GM13976 (cell line): ENCODE results near the gene TBC1D2B.

Experiments
- DNase-seq: peaks from one replicate; pipeline ENCODE4 v3.0.0; 2012; ENCODE audit warnings: low spot score
- in situ Hi-C: fragments of 300-500 bp; cut with MboI; formaldehyde crosslinking; loops from one replicate; pipeline ENCODE4 v1.12.0; 2022; ENCODE audit warnings: low sequenced_read_pairs, mixed read lengths, inconsistent platforms; ENCODE audit not compliant: unreplicated experiment
- TF ChIP-seq, protein P1 (sequence below): IDR thresholded peaks from 2 replicates; pipeline ENCODE4 v1.5.1; 2012; ENCODE audit warnings: borderline replicate concordance, mild to moderate bottlenecking; ENCODE audit not compliant: insufficient read depth; ENCODE audit errors: extremely low read depth, missing control alignments, control extremely low read depth

TBC1D2B gene

DNA sequence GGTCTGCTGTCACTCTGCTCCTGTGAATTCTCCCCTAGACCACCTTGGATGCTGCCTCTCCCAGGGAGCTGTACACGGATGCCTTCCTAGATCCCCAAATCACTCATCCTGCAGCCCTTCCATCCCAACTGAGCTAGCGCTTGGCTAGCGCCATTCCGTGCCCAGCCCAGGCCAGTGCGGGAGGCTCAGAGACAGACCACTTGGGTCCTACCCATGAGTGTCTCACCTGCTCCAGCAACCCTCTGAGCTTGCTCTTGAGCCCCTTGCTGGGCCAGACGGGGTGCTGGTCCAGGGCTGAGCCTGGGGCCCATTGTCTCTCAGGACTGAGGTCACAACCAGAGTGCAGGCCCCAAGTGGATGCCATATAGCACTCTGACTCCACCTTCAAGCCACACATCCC lies 32.6 kb upstream of the TBC1D2B start:
- TF ChIP-seq, protein P1, sequence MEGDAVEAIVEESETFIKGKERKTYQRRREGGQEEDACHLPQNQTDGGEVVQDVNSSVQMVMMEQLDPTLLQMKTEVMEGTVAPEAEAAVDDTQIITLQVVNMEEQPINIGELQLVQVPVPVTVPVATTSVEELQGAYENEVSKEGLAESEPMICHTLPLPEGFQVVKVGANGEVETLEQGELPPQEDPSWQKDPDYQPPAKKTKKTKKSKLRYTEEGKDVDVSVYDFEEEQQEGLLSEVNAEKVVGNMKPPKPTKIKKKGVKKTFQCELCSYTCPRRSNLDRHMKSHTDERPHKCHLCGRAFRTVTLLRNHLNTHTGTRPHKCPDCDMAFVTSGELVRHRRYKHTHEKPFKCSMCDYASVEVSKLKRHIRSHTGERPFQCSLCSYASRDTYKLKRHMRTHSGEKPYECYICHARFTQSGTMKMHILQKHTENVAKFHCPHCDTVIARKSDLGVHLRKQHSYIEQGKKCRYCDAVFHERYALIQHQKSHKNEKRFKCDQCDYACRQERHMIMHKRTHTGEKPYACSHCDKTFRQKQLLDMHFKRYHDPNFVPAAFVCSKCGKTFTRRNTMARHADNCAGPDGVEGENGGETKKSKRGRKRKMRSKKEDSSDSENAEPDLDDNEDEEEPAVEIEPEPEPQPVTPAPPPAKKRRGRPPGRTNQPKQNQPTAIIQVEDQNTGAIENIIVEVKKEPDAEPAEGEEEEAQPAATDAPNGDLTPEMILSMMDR, result no peak
- no peak for DNase-seq
- in situ Hi-C loops, result loop anchor here (5.0 to 10.0 kb wide), 2 partner anchors 87 to 135 kb away; no protein-coding TSS in a partner anchor

- DNase-seq, result no peak
- in situ Hi-C loops, result loop anchor here (10.0 kb wide), 2 partner anchors 104 to 154 kb away; no protein-coding TSS in a partner anchor
- TF ChIP-seq, protein P1, result no peak
Measured at GRCh38 chr15:78109156-78109555, 31.6 kb upstream of the TBC1D2B start.

GRCh38 chr15:78108300-78109084 lies 31.0 kb upstream of the TBC1D2B start:
- TF ChIP-seq, protein P1, result peak; percentile 97
- DNase-seq, result peak; percentile 86
- in situ Hi-C loops, result loop anchor here (10.0 kb wide), 2 partner anchors 104 to 154 kb away; no protein-coding TSS in a partner anchor

GRCh38 chr15:78107471-78107870 lies 30.0 kb upstream of the TBC1D2B start:
- in situ Hi-C loops, result loop anchor here (10.0 kb wide), 2 partner anchors 103 to 153 kb away; no protein-coding TSS in a partner anchor
- TF ChIP-seq, protein P1, result no peak
- DNase-seq, result no peak

DNA sequence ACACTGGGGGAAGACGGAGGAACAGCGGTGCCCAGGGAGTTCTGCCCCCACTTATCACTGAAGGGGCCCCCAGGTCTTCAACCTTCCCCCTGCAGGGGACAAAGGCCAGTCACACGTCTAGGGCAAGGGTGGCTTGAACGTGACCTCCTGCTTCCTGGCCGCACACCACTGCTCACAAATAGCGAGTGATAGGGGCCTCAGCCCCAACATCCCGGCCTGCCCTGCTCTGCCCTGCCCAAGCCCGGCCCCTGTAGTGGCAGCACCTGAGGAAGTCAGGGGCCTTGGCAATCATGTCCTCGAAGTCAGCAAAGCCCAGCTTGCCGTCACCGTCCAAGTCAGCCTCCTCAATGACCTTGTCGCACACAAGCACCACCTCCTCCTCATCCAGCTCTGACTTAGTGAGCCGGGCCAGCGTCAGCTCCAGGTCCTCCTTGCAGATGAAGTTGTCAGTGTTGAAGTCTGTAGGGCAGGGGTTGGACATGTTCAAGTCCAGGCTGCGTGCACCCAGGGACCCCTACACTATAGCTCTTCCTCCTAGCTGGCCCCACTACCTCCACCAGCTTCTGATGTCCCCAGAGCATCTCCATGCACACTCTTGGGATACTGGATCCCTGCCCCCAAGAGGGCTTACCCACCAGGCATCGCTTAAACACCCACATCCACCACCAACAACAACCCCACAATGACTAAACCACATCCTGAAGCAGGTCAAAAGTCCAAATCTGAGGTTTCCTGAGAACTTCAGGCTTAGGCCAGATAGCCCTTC lies 28.1 kb upstream of the TBC1D2B start:
- in situ Hi-C loops, result loop anchor here (10.0 kb wide), 2 partner anchors 101 to 151 kb away; no protein-coding TSS in a partner anchor
- TF ChIP-seq, protein P1, result no peak

More for the DNA sequence above, 28.1 kb upstream of the TBC1D2B start:
- DNase-seq, result no peak
